Body of pancreas (tissue), 4 donors: ENCODE results near the gene ADGRL3.

Experiments used
- POLR2A ChIP-seq, 3 donors: fragments of 450-650 bp; IDR thresholded peaks; one replicate each; pipeline ENCODE4 v1.6.1; 2016; ENCODE audit warnings: antibody characterized with exemption in 3 of 3, mild to moderate bottlenecking in 2 of 3
- TF ChIP-seq, protein P1 (sequence below), 7 experiments: fragments of 450-650 bp in 4 of 7; fragments of 200-600 bp in 3 of 7; sonication (generic) in 3 of 7; IDR thresholded peaks; one replicate each; pipeline ENCODE4 v1.5.1; 2016 to 2019; ENCODE audit warnings: antibody characterized with exemption in 7 of 7

- no peak for TF ChIP-seq POLR2A (IDR thresholded peaks at IDR 0.05)
- TF ChIP-seq, protein P1, sequence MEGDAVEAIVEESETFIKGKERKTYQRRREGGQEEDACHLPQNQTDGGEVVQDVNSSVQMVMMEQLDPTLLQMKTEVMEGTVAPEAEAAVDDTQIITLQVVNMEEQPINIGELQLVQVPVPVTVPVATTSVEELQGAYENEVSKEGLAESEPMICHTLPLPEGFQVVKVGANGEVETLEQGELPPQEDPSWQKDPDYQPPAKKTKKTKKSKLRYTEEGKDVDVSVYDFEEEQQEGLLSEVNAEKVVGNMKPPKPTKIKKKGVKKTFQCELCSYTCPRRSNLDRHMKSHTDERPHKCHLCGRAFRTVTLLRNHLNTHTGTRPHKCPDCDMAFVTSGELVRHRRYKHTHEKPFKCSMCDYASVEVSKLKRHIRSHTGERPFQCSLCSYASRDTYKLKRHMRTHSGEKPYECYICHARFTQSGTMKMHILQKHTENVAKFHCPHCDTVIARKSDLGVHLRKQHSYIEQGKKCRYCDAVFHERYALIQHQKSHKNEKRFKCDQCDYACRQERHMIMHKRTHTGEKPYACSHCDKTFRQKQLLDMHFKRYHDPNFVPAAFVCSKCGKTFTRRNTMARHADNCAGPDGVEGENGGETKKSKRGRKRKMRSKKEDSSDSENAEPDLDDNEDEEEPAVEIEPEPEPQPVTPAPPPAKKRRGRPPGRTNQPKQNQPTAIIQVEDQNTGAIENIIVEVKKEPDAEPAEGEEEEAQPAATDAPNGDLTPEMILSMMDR (IDR thresholded peaks at IDR 0.05) = no peak
These were observed 595.9 kb downstream of the ADGRL3 start for GRCh38 chr4:61795998-61796397.
